ENCODE results near the gene SHC2. TPM values are rescaled to one million over a fixed set of nuclear protein-coding genes. Genes with fewer than 3 reads are reported as not detected.

Gene SHC2
- total and polyA plus RNA-seq, 2 donors from 2014 or later, result 10.7 to 24.4 TPM

GRCh38 chr19:501646-502045, 40.8 kb upstream of the SHC2 start:
- Histone ChIP-seq H3K9ac (ENCODE audit: low read length in 3 of 3) (no peak overlapping the region), H3K9me3 (ENCODE audit: control insufficient read depth in 2 of 3, insufficient read depth in 1 of 3, low read length in 3 of 3) (no peaks in the 10 kb centered on the region), H3K4me3 (ENCODE audit: low read length in 3 of 3) (no peak overlapping the region), H3K36me3 (ENCODE audit: control insufficient read depth in 2 of 3, insufficient read depth in 3 of 3, low read length in 3 of 3) (no peaks in the 10 kb centered on the region), H3K27me3 (ENCODE audit: control insufficient read depth, insufficient read depth, low read length) (peaks cover 13% of the 10 kb centered on the region), H3K4me1 (ENCODE audit: control insufficient read depth in 2 of 3, insufficient read depth in 2 of 3, low read depth in 1 of 3, low read length in 3 of 3) (peaks cover 0 to 6% (median 0%) of the 10 kb centered on the region in 3 donors), H3K27ac (ENCODE audit: low read depth in 2 of 2, low read length in 2 of 2) (no peak overlapping the region)
- DNase-seq (no peak), FAIRE-seq (no peak)
- intact Hi-C loops (cut with DNase I), result no loop called here
- TF ChIP-seq CTCF (IDR thresholded peaks at IDR 0.05; ENCODE audit: borderline replicate concordance, extremely low read depth, insufficient read depth), result no peak

- peaks cover 13% of the 10 kb centered on the region for H3K27me3 ChIP-seq (ENCODE audit: control insufficient read depth, insufficient read depth, low read length)
- H3K4me3 ChIP-seq (ENCODE audit: low read length in 3 of 3), result no peak overlapping the region
- intact Hi-C loops (cut with DNase I), result no loop called here
- TF ChIP-seq CTCF (IDR thresholded peaks at IDR 0.05; ENCODE audit: borderline replicate concordance, extremely low read depth, insufficient read depth), result no peak
- H3K4me1 ChIP-seq (ENCODE audit: control insufficient read depth in 2 of 3, insufficient read depth in 2 of 3, low read depth in 1 of 3, low read length in 3 of 3), result peaks cover 0 to 4% (median 0%) of the 10 kb centered on the region in 3 donors
- no peaks in the 10 kb centered on the region for H3K36me3 ChIP-seq (ENCODE audit: control insufficient read depth in 2 of 3, insufficient read depth in 3 of 3, low read length in 3 of 3)
- DNase-seq (peak in 1 of 5 donors; percentile 51), FAIRE-seq (no peak)
- H3K27ac ChIP-seq (ENCODE audit: low read depth in 2 of 2, low read length in 2 of 2), result no peak overlapping the region
- H3K9ac ChIP-seq (ENCODE audit: low read length in 3 of 3), result no peak overlapping the region
- H3K9me3 ChIP-seq (ENCODE audit: control insufficient read depth in 2 of 3, insufficient read depth in 1 of 3, low read length in 3 of 3), result no peaks in the 10 kb centered on the region
These were observed 38.3 kb upstream of the SHC2 start for GRCh38 chr19:498977-499623.

GRCh38 chr19:498511-498891, 37.7 kb upstream of the SHC2 start:
- Histone ChIP-seq H3K4me1 (ENCODE audit: control insufficient read depth in 2 of 3, insufficient read depth in 2 of 3, low read depth in 1 of 3, low read length in 3 of 3) (peaks cover 0 to 4% (median 0%) of the 10 kb centered on the region in 3 donors), H3K27me3 (ENCODE audit: control insufficient read depth, insufficient read depth, low read length) (peaks cover 13% of the 10 kb centered on the region), H3K36me3 (ENCODE audit: control insufficient read depth in 2 of 3, insufficient read depth in 3 of 3, low read length in 3 of 3) (no peaks in the 10 kb centered on the region), H3K4me3 (ENCODE audit: low read length in 3 of 3) (no peak overlapping the region), H3K27ac (ENCODE audit: low read depth in 2 of 2, low read length in 2 of 2) (no peak overlapping the region), H3K9ac (ENCODE audit: low read length in 3 of 3) (no peak overlapping the region), H3K9me3 (ENCODE audit: control insufficient read depth in 2 of 3, insufficient read depth in 1 of 3, low read length in 3 of 3) (no peaks in the 10 kb centered on the region)
- TF ChIP-seq CTCF (IDR thresholded peaks at IDR 0.05; ENCODE audit: borderline replicate concordance, extremely low read depth, insufficient read depth), result no peak
- FAIRE-seq (no peak), DNase-seq (peak in 1 of 5 donors; percentile 64)
- intact Hi-C loops (cut with DNase I), result no loop called here

Data from kidney (tissue), 14 donors.